GM21737 (cell line): Measurements from ENCODE around the gene ELOVL6.
"Not testable (repeated sequence)": the region's sequence is repeated elsewhere in the genome, so short reads cannot be mapped to it uniquely, and the experiment has no call there.

Source experiments
- ATAC-seq: cut with Tn5 transposase; IDR thresholded peaks from one replicate; pipeline ENCODE4 v1.9.1; 2021; ENCODE audit warnings: mild to moderate bottlenecking, moderate library complexity; ENCODE audit not compliant: unreplicated experiment

Gene ELOVL6, protein sequence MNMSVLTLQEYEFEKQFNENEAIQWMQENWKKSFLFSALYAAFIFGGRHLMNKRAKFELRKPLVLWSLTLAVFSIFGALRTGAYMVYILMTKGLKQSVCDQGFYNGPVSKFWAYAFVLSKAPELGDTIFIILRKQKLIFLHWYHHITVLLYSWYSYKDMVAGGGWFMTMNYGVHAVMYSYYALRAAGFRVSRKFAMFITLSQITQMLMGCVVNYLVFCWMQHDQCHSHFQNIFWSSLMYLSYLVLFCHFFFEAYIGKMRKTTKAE

GRCh38 chr4:110198435-110199416, at the start of gene ELOVL6:
ELOVL6 (minus strand) TSS chr4:110198615; CDS start chr4:110198335, 280 bp downstream.
- ATAC-seq, result no peak

DNA sequence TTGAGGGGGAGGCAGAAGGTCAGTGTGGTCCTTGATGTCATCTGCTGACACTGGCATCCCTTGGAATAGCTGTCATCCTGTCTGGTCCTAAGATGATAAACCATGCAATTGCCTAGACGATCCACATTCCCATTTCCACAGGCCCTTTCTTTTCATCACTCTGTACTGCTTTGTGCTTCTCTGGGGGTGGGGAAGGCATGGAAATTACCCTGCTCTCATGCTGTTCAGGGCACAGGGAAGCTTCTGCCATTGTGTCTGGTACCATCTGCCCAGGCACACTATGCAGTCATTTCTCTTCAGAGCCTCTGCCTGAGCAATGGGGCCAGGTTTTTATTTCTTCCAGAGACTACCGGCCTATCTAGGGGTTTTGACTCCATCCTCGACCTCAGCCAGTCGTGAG, 49.7 kb upstream of the ELOVL6 start:
- ATAC-seq, result no peak

DNA sequence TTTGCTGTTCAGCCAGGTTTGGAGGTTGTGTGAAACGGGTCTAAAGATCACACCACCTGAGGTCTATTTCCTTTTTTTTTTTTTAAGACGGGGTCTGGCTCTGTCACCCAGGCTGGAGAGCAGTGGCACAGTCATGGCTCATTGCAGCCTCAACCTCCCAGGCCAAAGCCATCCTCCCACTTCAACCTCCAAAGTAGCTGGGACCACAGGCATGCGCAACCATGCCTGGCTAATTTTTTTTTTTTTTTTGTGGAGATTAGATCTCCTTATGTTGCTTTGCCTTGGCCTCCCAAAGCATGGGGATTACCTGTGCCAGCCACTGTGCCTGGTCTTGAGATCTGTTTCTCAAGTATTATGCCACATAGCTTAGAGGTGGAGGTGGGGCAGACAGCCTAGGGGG, 49.2 kb upstream of the ELOVL6 start:
- no peak for ATAC-seq

DNA sequence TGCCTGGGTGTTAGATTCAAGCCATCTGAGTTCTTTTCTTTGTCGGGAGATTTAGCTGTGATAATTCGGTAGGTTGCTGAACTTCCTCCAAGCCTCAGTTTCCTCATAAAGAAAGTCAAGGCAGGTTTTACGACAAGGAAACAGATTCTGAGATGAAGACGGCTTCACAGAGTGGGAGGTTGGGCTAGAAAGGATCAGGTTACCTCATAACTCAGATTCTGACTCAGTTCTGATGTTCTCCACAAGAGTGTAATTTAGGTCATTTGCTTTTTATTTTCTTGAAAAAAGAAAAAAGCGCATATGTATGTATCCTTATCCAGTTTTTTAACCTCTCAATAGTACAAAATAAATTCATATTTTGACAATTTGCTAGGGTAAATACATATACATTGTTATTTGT, 47.2 kb upstream of the ELOVL6 start:
- ATAC-seq, result no peak

GRCh38 chr4:110236324-110236723, 37.9 kb upstream of the ELOVL6 start:
- ATAC-seq, result no peak

- ATAC-seq, result not testable (repeated sequence)
Measured at GRCh38 chr4:110233581-110233980, 35.2 kb upstream of the ELOVL6 start.

DNA sequence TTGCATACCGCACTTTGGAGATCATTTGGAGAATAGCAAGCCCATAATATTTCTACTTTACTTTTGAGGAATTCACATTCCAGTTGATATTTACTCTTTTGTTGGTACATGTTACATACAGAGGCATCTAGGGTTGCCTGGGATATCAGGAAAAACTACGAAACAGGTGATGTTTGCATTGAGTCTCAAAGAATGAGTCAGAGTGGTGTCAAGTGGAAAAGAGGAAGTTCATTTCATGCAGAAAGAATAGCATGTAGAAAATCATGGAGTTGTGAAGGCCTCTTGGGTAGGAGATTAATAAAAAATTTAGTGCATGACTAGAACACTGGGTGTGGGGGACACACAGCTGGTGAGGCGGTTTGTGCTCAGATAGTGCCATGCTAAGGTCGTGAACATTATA, 33.5 kb upstream of the ELOVL6 start:
- ATAC-seq, result no peak

DNA sequence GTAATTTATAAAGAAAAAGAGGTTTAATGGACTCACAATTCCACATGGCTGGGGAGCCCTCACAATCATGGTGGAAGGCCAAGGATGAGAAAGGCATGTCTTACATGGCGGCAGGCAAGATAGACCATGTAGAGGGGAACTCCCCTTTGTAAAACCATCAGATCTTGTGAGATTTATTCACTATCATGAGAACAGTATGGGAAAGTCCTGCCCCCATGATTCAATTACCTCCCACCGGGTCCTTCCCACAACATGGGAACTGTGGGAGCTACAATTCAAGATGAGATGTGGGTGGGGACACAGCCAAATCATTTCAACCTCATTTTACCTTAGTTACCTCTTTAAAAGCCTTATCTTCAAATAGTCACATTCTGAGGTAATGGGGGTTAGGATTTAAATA, 30.9 kb upstream of the ELOVL6 start:
- no peak for ATAC-seq

GRCh38 chr4:110224812-110225211, 26.4 kb upstream of the ELOVL6 start:
- ATAC-seq, result no peak

DNA sequence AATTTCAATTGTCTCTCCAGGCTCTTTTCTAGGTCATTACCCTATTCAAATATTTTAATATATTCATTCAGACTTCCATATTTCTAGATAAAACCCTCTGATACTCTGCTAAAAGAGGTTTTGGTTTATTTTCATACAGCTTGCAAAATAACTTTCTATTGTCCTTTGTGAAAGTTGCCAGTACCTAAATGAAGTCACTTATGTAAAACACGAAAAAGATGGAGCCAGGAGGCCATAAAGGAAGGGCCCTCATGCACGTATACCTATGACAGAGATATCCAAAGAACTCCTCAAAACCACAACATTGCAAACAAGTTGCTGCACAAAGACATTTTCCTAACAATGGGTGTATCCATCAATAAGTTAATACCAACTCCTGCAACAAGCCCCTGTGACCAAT, 25.7 kb upstream of the ELOVL6 start:
- no peak for ATAC-seq

GRCh38 chr4:110218935-110219334, 20.5 kb upstream of the ELOVL6 start:
- not testable (repeated sequence) for ATAC-seq

DNA sequence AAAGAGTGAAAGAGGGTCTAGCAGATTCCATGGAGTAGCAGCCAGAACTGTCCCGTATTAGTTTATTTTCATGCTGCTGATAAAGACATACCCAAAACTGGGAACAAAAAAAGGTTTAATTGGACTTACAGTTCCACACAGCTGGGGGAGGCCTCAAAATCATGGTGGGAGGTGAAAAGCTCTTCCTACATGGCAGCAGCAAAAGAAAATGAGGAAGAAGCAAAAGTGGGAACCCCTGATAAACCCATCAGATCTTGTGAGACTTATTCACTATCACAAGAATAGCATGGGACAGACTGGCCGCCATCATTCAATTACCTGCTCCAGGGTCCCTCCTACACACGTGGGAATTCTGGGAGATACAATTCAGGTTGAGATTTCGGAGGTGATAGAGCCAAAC, 18.8 kb upstream of the ELOVL6 start:
- ATAC-seq, result not testable (repeated sequence)

DNA sequence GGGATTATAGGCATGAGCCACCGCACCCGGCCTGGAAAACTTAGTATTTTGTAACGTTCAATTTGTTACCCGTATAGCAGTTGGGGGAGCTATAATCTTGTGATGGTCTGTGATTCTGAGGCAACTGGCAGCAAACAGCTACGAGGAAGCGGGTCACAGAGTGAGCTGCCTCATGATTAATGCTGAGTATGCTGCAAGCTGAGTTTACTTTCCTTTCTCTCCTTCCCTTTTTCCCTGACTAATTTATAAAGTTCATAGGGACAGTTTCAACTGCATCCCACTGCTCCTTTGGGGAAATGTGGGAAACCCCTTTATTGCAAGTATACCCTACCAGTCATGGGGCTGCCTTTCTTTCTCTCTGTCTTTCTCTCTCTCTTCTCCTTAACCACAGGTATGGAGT, 17.7 kb upstream of the ELOVL6 start:
- no peak for ATAC-seq

DNA sequence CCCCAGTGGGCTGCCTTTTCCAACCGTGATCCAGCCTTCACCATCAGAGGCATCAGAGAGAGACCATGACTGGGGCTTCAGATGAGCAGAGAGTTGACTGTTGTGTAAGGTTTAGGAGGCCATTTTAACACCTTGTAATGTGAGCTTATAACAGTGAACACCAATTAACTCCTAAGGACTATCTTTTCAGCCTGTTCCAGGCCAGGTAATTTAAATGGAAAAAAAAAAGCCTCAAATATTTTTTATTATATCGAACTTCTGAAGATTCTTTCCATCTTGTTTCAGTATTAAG, 13.3 kb upstream of the ELOVL6 start:
- ATAC-seq, result no peak

DNA sequence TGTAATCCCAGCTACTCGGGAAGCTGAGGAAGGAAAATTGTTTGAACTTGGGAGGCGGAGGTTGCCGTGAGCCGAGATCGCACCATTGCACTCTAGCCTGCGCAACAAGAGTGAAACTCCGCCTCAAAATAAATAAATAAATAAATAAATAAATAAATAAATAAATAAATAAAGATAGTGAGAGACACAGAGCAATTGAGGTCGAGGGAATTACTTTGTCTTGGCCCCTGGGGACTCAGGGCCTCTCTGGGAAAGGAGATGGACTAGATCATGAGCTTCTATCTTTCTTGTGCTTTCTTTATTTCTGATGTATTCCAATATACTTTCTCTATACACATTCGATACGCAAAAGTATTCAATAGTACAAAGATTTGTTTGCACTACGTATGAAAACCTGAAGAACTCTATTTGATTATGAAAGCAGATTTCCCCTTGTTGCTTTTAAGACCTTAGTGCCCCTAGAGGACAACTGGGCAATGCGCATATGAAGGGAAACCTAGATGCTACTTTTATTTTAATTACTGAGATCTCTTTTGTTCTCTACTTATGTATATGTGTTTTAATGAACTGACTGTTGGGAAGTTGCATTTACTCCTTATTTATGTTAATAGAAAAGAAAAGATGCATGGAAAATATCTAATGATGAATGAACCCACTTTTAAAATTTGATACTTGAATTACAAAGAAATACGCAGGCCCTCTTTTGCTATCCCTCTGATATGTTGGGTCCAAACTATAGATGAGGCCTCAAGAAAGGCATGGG, 12.8 kb upstream of the ELOVL6 start:
- peak; percentile 67 for ATAC-seq

- ATAC-seq, result no peak
Measured at GRCh38 chr4:110208419-110208818, 10.0 kb upstream of the ELOVL6 start.

DNA sequence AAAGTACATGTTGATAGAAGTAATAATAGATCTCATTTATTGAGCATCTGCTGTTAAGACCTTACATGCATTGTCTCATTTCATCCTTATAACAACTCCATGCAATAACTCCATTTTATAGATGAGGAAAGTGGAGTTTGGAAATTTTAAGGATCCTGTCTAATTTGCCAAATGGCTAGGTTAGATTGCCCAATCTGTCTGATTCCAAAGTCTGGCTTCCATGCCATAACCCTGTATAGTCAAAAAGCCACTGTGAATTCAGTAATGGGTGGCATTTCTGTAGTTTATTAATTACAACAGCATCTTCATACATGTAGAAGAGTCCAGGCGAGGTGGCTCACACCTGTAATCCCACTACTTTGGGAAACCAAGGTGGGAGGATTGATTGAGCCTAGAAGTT, 8.8 kb upstream of the ELOVL6 start:
- ATAC-seq, result no peak

DNA sequence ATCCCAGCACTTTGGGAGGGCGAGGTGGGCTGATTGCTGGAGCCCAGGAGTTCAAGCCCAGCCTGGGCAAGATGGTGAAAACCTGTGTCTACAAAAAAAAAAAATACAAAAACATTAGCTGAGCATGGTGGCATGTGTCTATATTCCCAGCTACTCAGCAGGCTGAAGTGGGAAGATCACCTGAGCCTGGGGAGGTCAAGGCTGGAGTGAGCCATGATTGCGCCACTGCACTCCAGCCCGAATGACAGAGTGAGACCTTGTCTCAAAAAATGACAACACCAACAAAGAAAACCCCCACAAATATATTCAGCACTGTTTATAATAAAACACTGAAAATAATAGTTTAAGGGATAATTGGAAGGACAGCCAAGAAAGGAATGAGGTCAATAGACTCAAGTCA, 3.6 kb upstream of the ELOVL6 start:
- ATAC-seq, result no peak

DNA sequence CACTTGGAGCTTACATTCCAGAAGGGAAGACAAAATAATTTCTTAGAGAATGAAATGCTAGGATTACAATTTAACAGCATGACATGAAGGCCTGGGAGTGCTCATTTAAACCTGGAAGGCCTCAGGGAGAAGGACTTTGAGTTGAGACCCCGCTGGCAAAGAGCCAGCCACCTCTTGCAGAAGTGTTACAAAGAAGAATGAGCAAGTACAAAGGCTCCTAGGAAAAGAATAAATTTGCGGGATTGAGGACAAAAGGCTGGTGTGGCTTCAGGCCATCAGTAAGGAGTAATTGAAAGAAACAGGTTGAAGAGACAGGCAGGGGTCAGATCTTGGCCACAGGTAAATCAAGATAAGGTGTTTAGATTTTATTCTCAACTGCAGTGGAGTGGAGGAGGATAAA, 3.1 kb upstream of the ELOVL6 start:
- no peak for ATAC-seq

- ATAC-seq, result no peak
Measured at GRCh38 chr4:110200689-110201088, 2.3 kb upstream of the ELOVL6 start.

DNA sequence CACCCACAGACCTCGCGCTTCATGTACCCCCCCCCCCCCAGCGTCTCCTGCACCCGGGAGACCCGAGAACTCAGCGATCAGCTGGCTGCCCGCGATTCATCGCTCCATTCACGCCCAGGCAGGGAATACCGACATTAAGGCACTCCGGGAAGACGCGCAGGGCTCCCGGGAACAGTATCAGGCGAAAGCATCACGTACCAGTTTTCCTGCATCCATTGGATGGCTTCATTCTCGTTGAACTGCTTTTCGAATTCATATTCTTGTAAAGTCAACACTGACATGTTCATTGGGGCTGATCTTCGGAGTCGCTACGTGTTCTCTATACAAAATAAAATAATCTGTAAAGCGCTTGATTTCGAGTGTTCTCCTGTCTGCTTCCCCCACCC, 373 bp downstream of the ELOVL6 start:
- no peak for ATAC-seq
